ENCODE results near the gene RFX7. TPM values are rescaled to one million over a fixed set of nuclear protein-coding genes. Genes with fewer than 3 reads are reported as not detected.
"Not testable (repeated sequence)": the region's sequence is repeated elsewhere in the genome, so short reads cannot be mapped to it uniquely, and the experiment has no call there.

The RFX7 gene
- total RNA-seq, 2 experiments from 2014 or later, result 27.9 to 30.4 TPM

DNA sequence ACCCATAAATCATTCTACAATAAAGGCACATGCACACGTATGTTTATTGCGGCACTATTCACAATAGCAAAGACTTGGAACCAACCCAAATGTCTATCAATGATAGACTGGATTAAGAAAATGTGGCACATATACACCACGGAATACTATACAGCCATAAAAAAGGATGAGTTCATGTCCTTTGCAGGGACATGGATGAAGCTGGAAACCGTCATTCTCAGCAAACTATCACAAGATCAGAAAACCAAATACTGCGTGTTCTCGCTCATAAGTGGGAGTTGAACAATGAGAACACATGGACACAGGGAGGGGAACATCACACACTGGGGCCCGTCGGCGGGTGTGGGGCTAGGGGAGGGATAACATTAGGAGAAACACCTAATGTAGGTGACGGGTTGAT, 88.4 kb downstream of the RFX7 start:
- POLR2A ChIA-PET, CTCF ChIA-PET: not testable (repeated sequence)

DNA sequence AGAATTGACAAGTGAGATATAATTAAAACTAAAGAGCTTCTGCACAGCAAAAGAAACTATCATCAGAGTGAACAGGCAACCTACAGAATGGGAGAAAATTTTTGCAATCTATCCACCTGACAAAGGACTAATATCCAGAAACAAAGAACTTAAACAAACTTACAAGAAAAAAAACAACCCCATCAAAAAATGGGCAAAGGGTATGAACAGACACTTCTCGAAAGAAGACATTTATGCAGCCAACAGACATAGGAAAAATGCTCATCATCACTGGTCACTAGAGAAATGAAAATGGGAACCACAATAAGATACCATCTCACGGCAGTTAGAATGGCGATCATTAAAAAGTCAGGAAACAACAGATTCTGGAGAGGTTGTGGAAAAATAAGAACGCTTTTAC, 88.9 kb downstream of the RFX7 start:
- CTCF ChIA-PET, result not testable (repeated sequence)

DNA sequence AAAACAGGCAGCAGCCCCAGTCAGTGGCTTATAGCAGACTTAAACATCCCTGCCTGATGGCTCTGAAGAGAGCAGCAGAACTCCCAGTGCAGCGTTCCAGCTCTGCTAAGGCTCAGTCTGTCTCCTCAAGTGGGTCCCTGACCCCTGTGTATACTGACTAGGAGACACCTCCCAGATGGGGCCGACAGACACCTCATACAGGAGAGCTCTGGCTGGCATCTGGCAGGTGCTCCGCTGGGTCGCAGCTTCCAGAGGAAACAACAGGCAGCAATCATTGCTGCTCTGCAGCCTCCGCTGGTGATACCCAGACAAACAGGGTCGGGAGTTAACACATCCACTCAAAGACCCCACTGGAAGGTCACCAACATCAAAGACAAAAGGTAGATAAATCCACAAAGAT, 93.5 kb downstream of the RFX7 start:
- POLR2A ChIA-PET, result no interaction called here

More for the DNA sequence above, 88.9 kb downstream of the RFX7 start:
- POLR2A ChIA-PET, result not testable (repeated sequence)

DNA sequence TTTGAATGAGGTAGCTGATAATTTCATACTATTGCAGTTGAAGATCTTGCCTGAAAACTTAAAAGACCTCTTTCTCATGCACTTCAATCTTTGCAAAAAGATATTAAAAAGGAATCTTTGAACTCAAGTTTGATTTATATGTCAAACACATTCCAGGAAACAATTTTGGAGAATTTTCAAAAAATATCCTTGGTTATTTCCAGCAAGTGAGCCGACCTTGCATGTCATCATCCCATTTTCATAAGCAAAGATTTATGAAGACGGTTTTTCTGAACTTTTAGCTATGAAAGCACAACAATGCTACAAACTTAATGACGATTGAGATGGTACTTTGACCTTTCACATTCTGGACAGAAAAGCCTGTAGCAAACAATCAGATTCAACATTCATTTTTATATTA, 95.6 kb downstream of the RFX7 start:
- ChIA-PET POLR2A (interaction anchor here (0.9 kb wide), 1 partner anchor 9 kb away, joined by 3 read pairs; no protein-coding TSS in a partner anchor), CTCF (interaction anchor here (0.6 kb wide), 1 partner anchor 539 kb away, joined by 3 read pairs; no protein-coding TSS in a partner anchor)

More for the DNA sequence above, 93.5 kb downstream of the RFX7 start:
- CTCF ChIA-PET, result no interaction called here

DNA sequence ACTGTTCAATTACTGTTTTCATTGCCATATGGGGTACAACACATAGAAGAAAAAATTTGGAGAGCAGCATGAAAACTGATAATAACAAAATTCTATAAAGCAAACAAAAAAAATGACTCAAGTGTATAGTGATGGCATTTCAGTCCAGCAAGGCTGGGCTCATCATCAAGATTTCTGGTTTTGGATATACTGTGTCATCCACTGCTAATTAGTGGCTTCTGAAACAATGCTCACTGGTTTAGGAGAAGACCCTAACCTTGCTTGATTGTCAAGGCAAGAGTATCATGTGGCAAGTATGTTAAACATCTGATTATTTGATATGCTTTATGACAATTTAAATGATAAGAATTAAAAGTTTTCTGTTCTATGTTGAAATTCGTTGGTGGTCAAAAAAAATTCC, 96.9 kb downstream of the RFX7 start:
- CTCF ChIA-PET, result no interaction called here

DNA sequence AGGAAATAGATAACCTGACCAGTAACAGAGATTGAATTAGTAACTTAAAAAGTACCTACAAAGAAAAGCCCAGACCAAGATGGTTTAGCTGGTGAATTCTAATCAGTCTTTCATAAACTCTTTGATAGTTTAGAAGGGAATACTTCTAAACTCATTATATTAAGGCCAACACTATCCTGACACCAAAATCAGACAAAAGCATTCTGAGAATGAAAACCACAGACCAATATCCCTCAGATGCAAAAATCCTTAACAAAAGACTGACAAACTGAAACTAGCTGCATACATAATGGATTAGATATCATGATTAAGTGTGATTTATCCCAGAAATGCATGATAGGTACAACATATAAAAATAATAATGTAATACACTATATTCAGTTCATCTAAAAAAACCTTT, 115.6 kb downstream of the RFX7 start:
- ChIA-PET POLR2A (no interaction called here), CTCF (no interaction called here)

More for the DNA sequence above, 96.9 kb downstream of the RFX7 start:
- POLR2A ChIA-PET, result no interaction called here

DNA sequence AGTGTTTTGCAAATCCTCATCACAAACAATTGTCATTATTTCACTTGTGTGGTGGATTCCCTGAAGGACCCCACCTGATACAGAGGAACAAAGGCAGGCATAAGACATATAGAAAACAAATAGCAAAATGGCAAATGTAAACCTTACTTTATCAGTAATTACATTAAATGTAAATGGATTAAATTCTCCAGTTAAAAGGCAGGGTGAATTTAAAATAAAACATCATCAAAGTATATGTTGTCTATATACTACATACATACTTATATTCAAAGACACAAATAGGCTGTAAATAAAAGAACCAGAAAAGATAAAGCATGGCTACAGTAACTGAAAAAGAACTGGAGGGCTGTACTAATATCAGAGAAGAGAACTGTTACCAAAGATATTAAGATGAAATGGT, 117.3 kb downstream of the RFX7 start:
- POLR2A ChIA-PET, result no interaction called here
- CTCF ChIA-PET, result interaction anchor here (0.6 kb wide), 1 partner anchor 65 kb away, joined by 3 read pairs; no protein-coding TSS in a partner anchor

DNA sequence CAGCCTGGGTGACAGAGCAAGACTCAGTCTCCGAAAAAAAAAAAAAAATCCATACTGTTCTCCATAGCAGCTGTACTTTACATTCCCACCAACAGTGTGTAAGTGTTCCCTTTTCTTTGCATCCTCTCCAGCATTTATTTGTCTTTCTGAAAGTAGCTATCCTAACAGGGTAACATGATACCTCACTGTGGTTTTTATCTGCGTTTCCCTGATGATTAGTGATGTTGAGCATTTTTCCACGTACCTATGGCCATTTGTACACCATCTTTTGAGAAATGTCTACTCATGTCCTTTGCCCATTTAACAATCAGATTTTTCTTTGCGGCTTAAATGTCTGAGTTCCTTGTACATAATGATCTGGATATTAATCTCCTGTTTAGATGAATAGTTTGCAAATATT, 119.3 kb downstream of the RFX7 start:
- CTCF ChIA-PET, result no interaction called here
- POLR2A ChIA-PET, result no interaction called here

DNA sequence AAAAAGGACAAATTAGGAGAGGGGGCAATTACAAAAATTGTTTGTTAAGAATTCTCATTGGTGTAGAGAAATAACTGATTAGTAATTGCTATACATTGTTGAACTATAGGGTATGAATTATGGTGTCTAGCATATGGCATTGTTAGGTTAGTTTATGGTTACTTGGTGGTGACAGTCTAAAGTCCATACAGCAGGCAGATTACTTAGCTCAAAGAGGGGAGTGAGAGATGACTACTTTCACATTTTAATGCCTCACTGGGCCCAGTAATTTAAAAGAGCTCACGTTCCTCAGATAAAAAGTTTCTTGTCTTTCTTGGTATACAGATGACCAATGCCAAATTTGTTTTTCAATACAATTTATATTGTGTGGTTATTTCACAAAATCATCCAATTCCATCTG, 137.8 kb downstream of the RFX7 start:
- ChIA-PET POLR2A (no interaction called here), CTCF (no interaction called here)

DNA sequence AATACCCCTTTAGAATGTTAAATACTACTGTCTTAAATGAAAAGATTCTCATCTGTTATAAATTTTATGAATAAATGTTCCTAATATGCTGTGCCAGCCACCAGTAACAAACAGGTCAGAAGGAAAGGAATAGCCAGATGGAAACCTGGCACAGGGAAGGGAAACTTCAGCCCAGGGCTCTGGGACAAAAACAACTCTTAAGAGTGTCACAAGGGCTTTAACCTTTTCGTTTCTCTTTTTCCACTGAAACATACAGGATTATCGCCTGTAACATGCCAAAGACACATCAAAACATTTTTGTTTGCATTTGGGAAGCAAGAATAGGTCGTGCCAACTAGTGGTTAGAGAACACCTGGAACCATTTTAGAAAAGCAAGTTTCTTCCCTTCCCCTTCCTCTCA, 141.2 kb downstream of the RFX7 start:
- ChIA-PET POLR2A (no interaction called here), CTCF (interaction anchor here (0.7 kb wide), 1 partner anchor 54 kb away, joined by 4 read pairs; no protein-coding TSS in a partner anchor)

DNA sequence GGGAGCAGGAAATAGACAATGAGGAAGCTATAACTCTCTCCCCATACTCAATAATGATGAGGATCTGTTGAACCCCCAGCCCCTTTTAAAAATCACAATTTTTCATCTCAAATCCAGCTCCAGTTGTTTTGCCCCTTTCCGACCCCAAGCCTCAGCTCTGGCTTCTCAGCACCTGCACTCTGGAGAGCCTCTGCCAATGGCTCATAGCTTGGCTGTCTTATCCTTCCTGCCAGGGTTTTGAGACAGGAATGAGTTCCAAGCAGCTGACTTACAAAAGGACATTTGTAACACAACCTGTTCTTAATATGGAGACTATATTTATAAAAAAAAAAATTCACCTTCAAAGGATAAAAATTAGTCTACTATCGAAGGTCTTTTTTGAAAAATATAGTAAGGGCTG, 144.4 kb downstream of the RFX7 start:
- CTCF ChIA-PET, result no interaction called here
- POLR2A ChIA-PET, result no interaction called here

DNA sequence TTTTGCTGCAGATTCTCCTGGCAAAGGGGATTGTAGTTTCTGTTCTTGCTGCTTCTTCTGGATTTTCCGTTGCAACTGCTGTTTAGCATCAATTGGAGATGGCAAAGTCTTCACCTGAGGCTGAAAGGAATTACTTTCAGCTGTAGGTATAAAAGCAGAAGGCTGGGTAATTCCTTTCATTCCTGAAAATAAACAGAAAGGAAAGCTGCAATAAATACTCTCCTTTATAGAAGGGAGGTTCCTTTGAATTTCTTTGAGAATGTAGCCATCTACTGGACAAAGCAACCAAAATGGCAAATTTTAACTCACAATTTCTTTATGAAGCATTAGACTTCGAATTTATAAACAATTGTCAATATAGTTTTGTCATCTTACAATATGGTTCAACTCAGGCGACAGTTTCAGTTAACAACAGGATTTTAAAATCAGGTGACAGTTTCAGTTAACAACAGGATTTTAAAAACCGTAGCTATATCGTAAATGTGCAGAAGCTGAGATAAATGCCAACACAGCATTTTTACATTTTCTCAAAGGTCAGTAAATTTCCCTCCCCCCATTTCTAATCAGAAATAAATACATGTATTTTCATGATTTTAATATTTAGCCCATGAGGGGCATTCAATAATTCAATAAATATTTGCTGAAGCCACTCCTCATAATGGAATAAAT, 145.3 kb downstream of the RFX7 start:
- POLR2A ChIA-PET, result no interaction called here
- CTCF ChIA-PET, result no interaction called here

DNA sequence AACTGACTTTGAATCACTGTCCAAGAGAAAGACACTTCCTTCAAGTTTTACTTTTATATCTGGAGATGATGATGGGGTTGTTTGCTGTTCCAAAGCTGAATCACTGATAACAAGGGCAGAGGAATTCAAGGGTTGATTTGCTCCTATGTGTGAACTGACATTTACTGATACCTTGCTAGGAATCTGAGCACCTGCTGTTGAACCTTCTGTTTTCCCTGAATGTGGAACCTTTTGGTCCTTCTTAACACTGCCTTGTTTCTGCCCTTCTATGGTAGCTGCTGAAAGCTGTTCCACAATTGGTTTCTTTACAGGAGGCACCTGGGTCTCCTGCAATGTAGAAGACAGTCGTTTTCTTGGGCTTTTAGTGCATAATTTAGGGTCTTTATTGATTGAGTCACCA, 148.3 kb downstream of the RFX7 start:
- POLR2A ChIA-PET, result no interaction called here
- CTCF ChIA-PET, result no interaction called here

DNA sequence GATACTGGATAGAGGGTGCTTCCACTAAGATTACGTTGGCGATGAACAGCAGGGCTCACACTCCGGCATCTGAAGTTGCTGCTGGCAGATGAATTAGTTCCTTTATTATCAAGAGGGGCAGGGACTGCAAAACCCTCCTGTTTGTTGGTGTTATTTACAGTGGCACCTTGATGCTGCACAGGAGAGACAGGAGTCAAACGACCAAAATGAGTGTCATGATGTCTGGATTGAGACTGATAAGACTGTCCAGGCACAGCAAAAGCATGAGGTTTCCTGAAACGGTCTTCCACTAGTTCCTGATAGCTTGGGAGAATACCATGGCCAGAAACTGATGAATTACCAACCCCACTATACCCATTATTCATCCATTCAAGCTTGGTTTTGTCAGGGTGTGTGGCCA, 149.5 kb downstream of the RFX7 start:
- ChIA-PET POLR2A (no interaction called here), CTCF (no interaction called here)

DNA sequence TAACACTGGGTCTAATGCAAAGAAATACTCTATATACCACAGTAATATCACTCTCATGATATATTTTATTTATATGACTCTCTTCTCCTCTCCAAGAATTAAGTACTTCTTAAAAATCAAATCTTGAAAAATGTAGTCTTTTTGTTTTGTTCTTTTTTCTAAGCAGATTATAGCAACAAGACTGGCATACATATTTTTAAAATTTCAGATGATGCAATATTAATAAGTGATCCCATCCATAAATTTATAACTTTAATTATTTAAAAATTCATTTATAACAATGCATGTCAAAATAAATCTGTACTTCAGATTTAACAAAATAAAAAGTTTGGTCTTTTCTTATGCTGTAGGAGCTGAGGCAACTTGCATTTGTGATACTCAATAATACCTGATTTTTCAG, 155.3 kb downstream of the RFX7 start:
- ChIA-PET POLR2A (no interaction called here), CTCF (no interaction called here)

DNA sequence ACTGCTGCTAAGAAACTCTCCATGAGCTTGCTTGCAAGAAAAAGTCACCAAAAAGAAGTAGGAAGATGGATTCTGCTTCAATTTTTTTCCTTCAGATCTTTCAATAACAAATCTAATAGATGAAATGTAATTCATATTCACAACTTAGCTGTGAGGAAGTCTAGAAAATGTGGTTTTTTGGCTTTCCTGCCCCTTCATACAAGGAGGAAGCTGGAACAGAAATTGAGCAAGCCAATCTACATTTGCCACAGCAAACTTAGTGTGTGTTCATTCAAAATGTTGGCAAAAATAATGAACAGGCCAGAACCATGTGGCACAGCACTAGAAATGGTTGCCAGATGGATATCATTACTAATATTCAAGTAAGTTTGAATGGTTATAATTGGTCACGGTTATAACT, 157.1 kb downstream of the RFX7 start:
- POLR2A ChIA-PET, result no interaction called here
- CTCF ChIA-PET, result no interaction called here

DNA sequence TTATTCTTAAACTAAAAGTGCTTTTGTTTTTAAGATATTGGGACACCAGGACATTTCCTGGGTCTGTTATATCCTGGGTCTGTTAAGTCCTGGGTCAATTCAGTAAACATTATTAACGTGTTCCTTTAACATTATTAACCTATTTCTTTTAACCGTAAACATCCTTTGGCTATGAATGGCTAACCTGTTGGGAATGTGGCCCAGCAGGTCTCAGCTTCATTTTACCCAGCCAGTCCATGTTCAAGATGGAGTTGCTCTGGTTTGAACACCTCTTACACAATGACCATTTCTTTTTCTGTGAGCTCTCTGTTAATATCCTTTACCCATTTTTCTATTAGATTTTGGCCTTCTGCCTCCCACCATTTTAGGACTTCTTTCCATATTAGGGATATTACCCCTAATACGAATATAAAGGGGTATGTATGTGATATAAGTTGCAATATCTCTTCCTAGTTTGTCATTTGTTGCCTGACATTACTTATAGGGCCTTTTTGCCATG, 161.4 kb downstream of the RFX7 start:
- ChIA-PET POLR2A (no interaction called here), CTCF (no interaction called here)

DNA sequence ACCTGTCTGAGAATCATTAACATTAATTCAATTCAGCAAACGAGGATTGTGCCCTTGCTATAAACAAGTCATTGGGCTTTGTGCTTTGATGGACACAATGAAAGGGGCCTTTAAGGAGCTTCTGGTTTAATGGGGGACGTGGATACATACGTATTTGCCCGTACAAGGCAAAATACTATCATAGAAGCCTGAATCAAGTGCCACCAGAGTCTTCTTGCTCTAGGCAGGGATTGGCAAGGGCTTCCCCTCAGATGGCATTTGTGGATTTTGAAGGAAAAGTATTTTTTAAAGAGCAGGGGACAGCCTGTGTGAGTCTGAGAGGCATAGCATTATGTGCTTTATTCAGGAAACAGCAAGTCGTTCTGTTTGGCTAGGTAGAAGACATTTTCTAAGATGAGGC, 166.6 kb downstream of the RFX7 start:
- CTCF ChIA-PET, result interaction anchor here (0.6 kb wide), 1 partner anchor 1552 kb away, joined by 3 read pairs; no protein-coding TSS in a partner anchor
- POLR2A ChIA-PET, result no interaction called here

DNA sequence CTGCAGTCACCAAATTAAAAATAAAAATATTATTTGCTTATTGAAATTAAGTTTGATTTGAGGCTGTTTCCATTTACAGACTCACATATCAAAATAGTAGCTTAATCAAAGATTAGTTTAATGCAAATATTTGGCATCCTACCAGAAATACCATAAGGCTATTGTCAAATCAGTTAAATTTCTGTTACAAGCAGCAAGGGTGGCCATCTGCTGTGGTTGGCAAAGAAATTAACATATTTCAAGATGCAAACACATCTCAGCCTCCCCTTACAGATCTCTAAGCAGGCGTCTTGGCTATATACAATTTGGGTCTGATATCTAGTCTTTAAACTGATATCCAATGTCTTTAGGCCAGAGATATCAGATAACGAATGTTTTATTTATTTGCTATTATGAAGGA, 167.0 kb downstream of the RFX7 start:
- ChIA-PET POLR2A (no interaction called here), CTCF (interaction anchor here (0.6 kb wide), 1 partner anchor 1553 kb away, joined by 3 read pairs; no protein-coding TSS in a partner anchor)

DNA sequence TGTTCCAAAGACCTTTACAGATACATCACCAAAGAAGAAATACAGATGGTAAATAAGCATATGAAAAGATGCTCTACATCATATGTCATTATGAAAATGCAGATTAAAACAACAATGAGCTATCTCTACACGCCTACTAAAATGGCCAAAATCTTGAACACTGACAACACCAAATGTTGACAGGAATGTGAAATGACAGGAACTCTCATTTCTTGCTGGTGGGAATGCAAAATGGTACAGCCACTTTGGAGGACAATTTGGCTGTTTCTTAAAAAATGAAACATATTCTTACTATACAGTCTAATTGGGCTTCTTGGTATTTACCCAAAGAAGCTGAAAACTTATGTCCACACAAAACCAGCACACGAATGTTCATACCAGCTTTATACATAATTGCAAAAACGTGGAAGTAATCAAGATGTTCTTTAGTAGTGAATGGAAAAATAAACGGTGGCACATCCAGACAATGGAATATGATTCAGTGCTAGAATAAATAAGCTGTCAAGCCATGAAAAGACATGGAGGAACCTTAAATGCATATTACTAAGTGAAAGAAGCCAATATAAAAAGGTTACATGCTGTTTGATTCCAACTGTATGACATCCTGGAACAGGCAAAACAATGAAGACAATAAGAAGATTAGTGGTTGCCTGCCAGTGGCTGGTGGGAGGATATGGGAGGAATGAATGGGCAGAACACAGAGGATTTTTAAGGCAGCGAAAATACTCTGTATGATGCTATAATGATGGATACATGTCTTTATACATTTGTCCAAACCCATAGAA, 169.0 kb downstream of the RFX7 start:
- POLR2A ChIA-PET, result no interaction called here

DNA sequence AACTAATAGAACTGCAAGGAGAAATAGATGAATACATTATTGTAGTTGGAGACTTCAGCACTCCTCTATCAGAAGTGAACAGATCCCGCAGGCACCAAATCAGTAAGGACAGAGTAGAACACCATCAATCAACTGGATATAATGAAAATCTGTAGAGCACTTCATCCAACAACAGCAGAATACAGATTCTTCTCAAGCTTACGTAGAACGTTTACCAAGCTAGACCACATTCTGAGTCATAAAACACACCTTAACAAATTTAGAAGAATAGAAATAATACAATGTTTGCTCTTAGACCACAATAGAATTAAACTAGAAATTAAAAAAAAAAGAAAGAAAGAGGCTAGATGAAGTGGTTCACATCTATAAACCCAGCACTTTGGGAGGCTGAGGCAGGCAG, 179.5 kb downstream of the RFX7 start:
- POLR2A ChIA-PET, result no interaction called here
- CTCF ChIA-PET, result no interaction called here

More for the DNA sequence above, 169.0 kb downstream of the RFX7 start:
- CTCF ChIA-PET, result no interaction called here

Data from activated CD8-positive, alpha-beta memory T cell treated with anti-CD3 and anti-CD28 coated beads for 36 hours (primary cell).